ENCODE measurements around the gene PNPLA5. TPM values are rescaled to one million over a fixed set of nuclear protein-coding genes. Genes with fewer than 3 reads are reported as not detected.

Gene PNPLA5
- total RNA-seq, 1 donor from 2014 or later, result not detected

DNA sequence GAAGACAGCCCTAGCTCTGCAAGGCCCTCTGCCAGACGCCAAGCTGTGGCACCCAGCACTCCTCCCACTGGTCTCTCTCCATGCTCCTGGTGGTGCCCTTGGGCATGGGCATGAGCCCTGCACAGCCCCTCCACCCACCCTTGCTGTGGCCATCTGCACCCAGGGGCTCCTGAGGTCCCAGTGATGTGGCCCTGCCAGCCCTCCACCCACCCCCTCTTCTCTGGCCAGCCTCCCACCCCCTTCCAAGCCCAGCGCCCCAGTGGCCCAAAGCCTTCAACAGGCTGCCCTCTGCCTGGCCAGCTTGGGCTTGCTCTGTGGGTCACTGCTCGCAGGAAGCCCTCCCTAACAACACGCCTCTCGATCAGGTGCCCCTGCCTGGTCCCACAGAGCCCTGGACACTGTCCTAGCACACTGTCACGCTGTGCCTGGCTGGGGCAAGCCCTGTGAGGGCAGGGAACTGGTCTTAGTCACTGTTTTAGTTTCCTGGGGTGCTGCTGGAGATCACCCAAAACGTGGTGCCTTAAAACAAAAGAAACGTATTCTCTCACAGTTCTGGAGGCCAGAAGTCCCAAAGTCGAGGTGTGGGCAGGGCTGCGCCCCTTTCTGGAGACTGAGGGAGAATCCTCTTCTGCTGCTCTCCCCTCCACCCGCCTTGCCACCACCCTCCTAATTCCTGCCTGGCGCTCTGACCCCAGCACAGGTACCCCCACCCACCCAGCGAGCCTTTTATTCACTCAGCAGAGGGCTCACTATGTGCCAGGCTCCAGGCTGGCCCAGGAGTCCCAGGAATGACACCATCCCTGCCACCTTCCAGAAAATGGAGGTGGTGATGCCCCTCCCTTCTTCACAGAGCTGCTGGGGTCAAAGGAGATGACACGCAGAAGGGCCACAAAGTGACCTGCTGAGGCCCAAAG, 44.2 kb downstream of the PNPLA5 start:
- Mint-ChIP-seq H3K4me3 (ENCODE audit: unreplicated experiment) (no peak overlapping the region), H3K36me3 (ENCODE audit: unreplicated experiment) (no peaks in the 10 kb centered on the region), H3K27ac (ENCODE audit: unreplicated experiment) (no peak overlapping the region), H3K9me3 (ENCODE audit: unreplicated experiment) (no peaks in the 10 kb centered on the region), H3K4me1 (ENCODE audit: unreplicated experiment) (no peaks in the 10 kb centered on the region), H3K27me3 (ENCODE audit: unreplicated experiment) (peaks cover 25% of the 10 kb centered on the region)
- TF ChIP-seq, protein P1, sequence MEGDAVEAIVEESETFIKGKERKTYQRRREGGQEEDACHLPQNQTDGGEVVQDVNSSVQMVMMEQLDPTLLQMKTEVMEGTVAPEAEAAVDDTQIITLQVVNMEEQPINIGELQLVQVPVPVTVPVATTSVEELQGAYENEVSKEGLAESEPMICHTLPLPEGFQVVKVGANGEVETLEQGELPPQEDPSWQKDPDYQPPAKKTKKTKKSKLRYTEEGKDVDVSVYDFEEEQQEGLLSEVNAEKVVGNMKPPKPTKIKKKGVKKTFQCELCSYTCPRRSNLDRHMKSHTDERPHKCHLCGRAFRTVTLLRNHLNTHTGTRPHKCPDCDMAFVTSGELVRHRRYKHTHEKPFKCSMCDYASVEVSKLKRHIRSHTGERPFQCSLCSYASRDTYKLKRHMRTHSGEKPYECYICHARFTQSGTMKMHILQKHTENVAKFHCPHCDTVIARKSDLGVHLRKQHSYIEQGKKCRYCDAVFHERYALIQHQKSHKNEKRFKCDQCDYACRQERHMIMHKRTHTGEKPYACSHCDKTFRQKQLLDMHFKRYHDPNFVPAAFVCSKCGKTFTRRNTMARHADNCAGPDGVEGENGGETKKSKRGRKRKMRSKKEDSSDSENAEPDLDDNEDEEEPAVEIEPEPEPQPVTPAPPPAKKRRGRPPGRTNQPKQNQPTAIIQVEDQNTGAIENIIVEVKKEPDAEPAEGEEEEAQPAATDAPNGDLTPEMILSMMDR (IDR thresholded peaks at IDR 0.05), result no peak
- no peak for DNase-seq (ENCODE audit: extremely low spot score, unreplicated experiment)

- DNase-seq (ENCODE audit: extremely low spot score, unreplicated experiment), result no peak
- Mint-ChIP-seq H3K9me3 (ENCODE audit: unreplicated experiment) (no peaks in the 10 kb centered on the region), H3K4me3 (ENCODE audit: unreplicated experiment) (no peak overlapping the region), H3K4me1 (ENCODE audit: unreplicated experiment) (no peaks in the 10 kb centered on the region), H3K27me3 (ENCODE audit: unreplicated experiment) (peaks cover 24% of the 10 kb centered on the region), H3K36me3 (ENCODE audit: unreplicated experiment) (no peaks in the 10 kb centered on the region), H3K27ac (ENCODE audit: unreplicated experiment) (no peak overlapping the region)
- TF ChIP-seq, protein P1 (IDR thresholded peaks at IDR 0.05), result no peak
Observed at GRCh38 chr22:43846966-43847365, 44.8 kb downstream of the PNPLA5 start.

GRCh38 chr22:43845981-43846380, 45.8 kb downstream of the PNPLA5 start:
- Mint-ChIP-seq H3K4me3 (ENCODE audit: unreplicated experiment) (no peak overlapping the region), H3K27me3 (ENCODE audit: unreplicated experiment) (peaks cover 21% of the 10 kb centered on the region), H3K27ac (ENCODE audit: unreplicated experiment) (no peak overlapping the region), H3K36me3 (ENCODE audit: unreplicated experiment) (no peaks in the 10 kb centered on the region), H3K4me1 (ENCODE audit: unreplicated experiment) (no peaks in the 10 kb centered on the region), H3K9me3 (ENCODE audit: unreplicated experiment) (no peaks in the 10 kb centered on the region)
- DNase-seq (ENCODE audit: extremely low spot score, unreplicated experiment), result no peak
- TF ChIP-seq, protein P1 (IDR thresholded peaks at IDR 0.05), result no peak

GRCh38 chr22:43844560-43845545, 47.0 kb downstream of the PNPLA5 start:
- H3K27ac Mint-ChIP-seq (ENCODE audit: unreplicated experiment), result no peak overlapping the region
- no peak overlapping the region for H3K4me3 Mint-ChIP-seq (ENCODE audit: unreplicated experiment)
- no peaks in the 10 kb centered on the region for H3K36me3 Mint-ChIP-seq (ENCODE audit: unreplicated experiment)
- peaks cover 12% of the 10 kb centered on the region for H3K27me3 Mint-ChIP-seq (ENCODE audit: unreplicated experiment)
- H3K9me3 Mint-ChIP-seq (ENCODE audit: unreplicated experiment), result no peaks in the 10 kb centered on the region
- no peak for DNase-seq (ENCODE audit: extremely low spot score, unreplicated experiment)
- TF ChIP-seq, protein P1 (IDR thresholded peaks at IDR 0.05), result no peak
- no peaks in the 10 kb centered on the region for H3K4me1 Mint-ChIP-seq (ENCODE audit: unreplicated experiment)
